Left renal pelvis (tissue), 4 donors: ENCODE data around the gene SCEL. TPM values are rescaled to one million over a fixed set of nuclear protein-coding genes. Genes with fewer than 3 reads are reported as not detected.
"Not testable (repeated sequence)": the region's sequence is repeated elsewhere in the genome, so short reads cannot be mapped to it uniquely, and the experiment has no call there.

ENCODE experiments used
- DNase-seq, 4 donors: peaks; one replicate each; pipeline ENCODE4 v3.0.0-alpha.2; 2013; ENCODE audit warnings: low read depth in 4 of 4, low spot score in 3 of 4
- polyA plus RNA-seq, 4 donors: library from polyadenylated mRNA; unstranded; fragments of 120-200 nt; gene quantifications; one replicate each; pipeline ENCODE4 v1.2.1, GENCODE V29; 2013; ENCODE audit not compliant: insufficient read length in 4 of 4

Gene SCEL
- polyA plus RNA-seq, 4 donors, result 0.06 to 0.15 (median 0.07) TPM; not detected in 1

- DNase-seq, result no peak
Observed at GRCh38 chr13:77653301-77653700, 117.8 kb downstream of the SCEL start.

- not testable (repeated sequence) for DNase-seq
Observed at GRCh38 chr13:77660016-77660415, 124.5 kb downstream of the SCEL start.

- no peak for DNase-seq
Observed at GRCh38 chr13:77660841-77661250, 125.3 kb downstream of the SCEL start.

GRCh38 chr13:77662301-77662700 is 126.8 kb downstream of the SCEL start:
- DNase-seq, result not testable (repeated sequence)

GRCh38 chr13:77662831-77663230 is 127.3 kb downstream of the SCEL start:
- DNase-seq, result not testable (repeated sequence)

- no peak for DNase-seq
Observed at GRCh38 chr13:77674852-77675251, 139.3 kb downstream of the SCEL start.

- no peak for DNase-seq
Observed at GRCh38 chr13:77678691-77679235, 143.3 kb downstream of the SCEL start.

GRCh38 chr13:77687799-77688198 is 152.3 kb downstream of the SCEL start:
- no peak for DNase-seq

- no peak for DNase-seq
Observed at GRCh38 chr13:77691871-77692270, 156.4 kb downstream of the SCEL start.

- no peak for DNase-seq
Observed at GRCh38 chr13:77692746-77693448, 157.4 kb downstream of the SCEL start.

GRCh38 chr13:77693449-77693940 is 158.0 kb downstream of the SCEL start:
- DNase-seq, result no peak

Other genes with a start within 250 kb of the SCEL start
- gene MYCBP2, start 208.6 kb upstream of the SCEL start, polyA plus RNA-seq, result 10 to 100 TPM; 46.2 to 70.1 (median 60.5) TPM
- gene SLAIN1, start 162.0 kb downstream of the SCEL start, polyA plus RNA-seq, result 10 to 100 TPM; 11.2 to 24.5 (median 19.8) TPM